Activated T-helper 1 cell treated with anti-CD3 and anti-CD28 coated beads, Interleukin-12 subunit alpha, Interleukin-12 subunit beta, Interleukin-2, Interleukin-4 antibody, amounts not matched to agents 30 ng/mL and 10 ng/mL and 1 ng/mL, durations not matched to agents 14 hours and 24 hours and 36 hours (primary cell): ENCODE results near the gene SCIN. TPM values are rescaled to one million over a fixed set of nuclear protein-coding genes. Genes with fewer than 3 reads are reported as not detected.
"Not testable (repeated sequence)": the region's sequence is repeated elsewhere in the genome, so short reads cannot be mapped to it uniquely, and the experiment has no call there.

Experiments
- DNase-seq: peaks from one replicate; pipeline ENCODE4 v3.0.0; 2021; ENCODE audit warnings: low spot score
- H3K27ac Mint-ChIP-seq: one replicate; pipeline ENCODE4 v1.8.0; 2021; ENCODE audit warnings: mild to moderate bottlenecking, mixed read lengths
- H3K27me3 Mint-ChIP-seq: one replicate; pipeline ENCODE4 v1.8.0; 2022; ENCODE audit warnings: mild to moderate bottlenecking, moderate library complexity, mixed read lengths; ENCODE audit not compliant: insufficient read depth
- H3K36me3 Mint-ChIP-seq: one replicate; pipeline ENCODE4 v1.8.0; 2021; ENCODE audit warnings: low read depth, mixed read lengths
- H3K4me1 Mint-ChIP-seq: one replicate; pipeline ENCODE4 v1.8.0; 2021; ENCODE audit warnings: low read depth, mixed read lengths
- H3K4me3 Mint-ChIP-seq: one replicate; pipeline ENCODE4 v1.8.0; 2021; ENCODE audit warnings: mild to moderate bottlenecking, moderate library complexity, mixed read lengths
- H3K9me3 Mint-ChIP-seq: one replicate; pipeline ENCODE4 v1.8.0; 2021; ENCODE audit warnings: mixed read lengths
- intact Hi-C: fragments of 100-400 bp; cut with micrococcal nuclease; formaldehyde crosslinking; loops from one replicate; pipeline ENCODE4 v1.15.1; 2024
- total RNA-seq: library from RNA; stranded (reverse); gene quantifications from 2 replicates; pipeline ENCODE4 v1.2.3, GENCODE V29; 2022

SCIN gene
- total RNA-seq, 1 donor from 2014 or later, result not detected

- Mint-ChIP-seq H3K36me3 (no peaks in the 10 kb centered on the region), H3K27me3 (peaks cover 11% of the 10 kb centered on the region), H3K4me1 (peaks cover 22% of the 10 kb centered on the region), H3K9me3 (no peaks in the 10 kb centered on the region), H3K27ac (peak overlapping the region; percentile 4), H3K4me3 (peak overlapping the region; percentile 48)
- intact Hi-C loops, result loop anchor here (5.0 kb wide), 1 partner anchor 114 kb away; no protein-coding TSS in a partner anchor
- DNase-seq, result peak; percentile 2
These were observed 65.3 kb downstream of the SCIN start for GRCh38 chr7:12635830-12636229.

GRCh38 chr7:12637328-12637727 lies 66.8 kb downstream of the SCIN start:
- no peak overlapping the region for H3K27ac Mint-ChIP-seq
- intact Hi-C loops, result loop anchor here (5.0 kb wide), 1 partner anchor 115 kb away; no protein-coding TSS in a partner anchor

DNA sequence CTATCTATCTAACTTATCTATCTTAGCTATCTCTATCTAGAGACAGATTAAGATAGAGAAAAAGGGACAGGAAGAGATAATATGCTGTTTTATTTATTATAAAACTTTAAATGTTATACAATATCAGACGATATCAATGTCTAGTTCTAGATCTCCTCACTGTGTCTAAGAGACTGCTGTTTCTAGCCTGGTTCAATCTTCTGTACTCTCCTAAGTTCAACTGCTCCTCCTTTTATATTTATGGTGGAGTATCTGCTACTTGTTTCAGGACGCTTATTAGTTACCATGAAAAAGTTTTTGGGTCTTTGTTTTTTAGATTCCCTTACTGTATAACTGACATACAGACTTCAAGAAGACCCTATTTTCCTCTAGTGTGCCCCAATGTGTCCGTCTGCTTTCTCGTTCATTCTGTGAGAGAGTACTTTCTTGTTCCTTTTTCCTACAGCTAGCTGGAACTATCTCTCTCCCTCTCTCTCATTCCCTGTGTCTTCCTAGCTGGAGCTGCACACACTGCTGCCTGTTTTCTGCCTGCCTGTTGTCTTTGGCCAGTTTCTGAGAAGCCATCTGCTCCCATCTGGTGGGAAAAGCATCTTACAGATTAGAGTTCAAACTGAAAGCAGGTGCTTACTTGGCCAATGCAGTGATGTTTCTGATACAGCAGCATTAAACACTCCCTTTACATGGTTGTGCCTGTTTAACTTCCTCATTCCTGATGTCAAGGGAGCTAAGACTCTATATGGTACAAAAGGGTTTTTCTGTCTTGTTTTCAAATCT lies 67.5 kb downstream of the SCIN start:
- H3K27me3 Mint-ChIP-seq, result peaks cover 4% of the 10 kb centered on the region
- no peaks in the 10 kb centered on the region for H3K36me3 Mint-ChIP-seq
- H3K4me3 Mint-ChIP-seq, result peak overlapping the region; percentile 69
- intact Hi-C loops, result loop anchor here (2.0 to 5.0 kb wide), 2 partner anchors 116 to 1819 kb away; no protein-coding TSS in a partner anchor
- H3K4me1 Mint-ChIP-seq, result peaks cover 22% of the 10 kb centered on the region
- no peak for DNase-seq
- H3K27ac Mint-ChIP-seq, result no peak overlapping the region
- H3K9me3 Mint-ChIP-seq, result no peaks in the 10 kb centered on the region

More at GRCh38 chr7:12637328-12637727, 66.8 kb downstream of the SCIN start:
- H3K4me3 Mint-ChIP-seq, result no peak overlapping the region
- no peaks in the 10 kb centered on the region for H3K36me3 Mint-ChIP-seq
- no peaks in the 10 kb centered on the region for H3K9me3 Mint-ChIP-seq
- peaks cover 22% of the 10 kb centered on the region for H3K4me1 Mint-ChIP-seq
- no peak for DNase-seq
- H3K27me3 Mint-ChIP-seq, result peaks cover 11% of the 10 kb centered on the region

- Mint-ChIP-seq H3K4me1 (peaks cover 16% of the 10 kb centered on the region), H3K9me3 (no peaks in the 10 kb centered on the region), H3K27ac (no peak overlapping the region), H3K4me3 (no peak overlapping the region), H3K27me3 (peaks cover 4% of the 10 kb centered on the region), H3K36me3 (no peaks in the 10 kb centered on the region)
- no peak for DNase-seq
- intact Hi-C loops, result loop anchor here (1.0 to 5.0 kb wide), 4 partner anchors 47 to 1818 kb away; no protein-coding TSS in a partner anchor
These were observed 68.4 kb downstream of the SCIN start for GRCh38 chr7:12638851-12639456.

- H3K27ac Mint-ChIP-seq, result no peak overlapping the region
- no peak for DNase-seq
- no peaks in the 10 kb centered on the region for H3K9me3 Mint-ChIP-seq
- intact Hi-C loops, result no loop called here
- H3K4me1 Mint-ChIP-seq, result peaks cover 16% of the 10 kb centered on the region
- no peak overlapping the region for H3K4me3 Mint-ChIP-seq
- H3K36me3 Mint-ChIP-seq, result no peaks in the 10 kb centered on the region
- peaks cover 4% of the 10 kb centered on the region for H3K27me3 Mint-ChIP-seq
These were observed 70.0 kb downstream of the SCIN start for GRCh38 chr7:12640299-12641096.

- DNase-seq, result no peak
- intact Hi-C loops, result no loop called here
- H3K27ac Mint-ChIP-seq, result no peak overlapping the region
- no peak overlapping the region for H3K4me3 Mint-ChIP-seq
- peaks cover 9% of the 10 kb centered on the region for H3K4me1 Mint-ChIP-seq
- H3K9me3 Mint-ChIP-seq, result no peaks in the 10 kb centered on the region
- H3K36me3 Mint-ChIP-seq, result no peaks in the 10 kb centered on the region
- peaks cover 4% of the 10 kb centered on the region for H3K27me3 Mint-ChIP-seq
These were observed 70.7 kb downstream of the SCIN start for GRCh38 chr7:12641196-12641595.

DNA sequence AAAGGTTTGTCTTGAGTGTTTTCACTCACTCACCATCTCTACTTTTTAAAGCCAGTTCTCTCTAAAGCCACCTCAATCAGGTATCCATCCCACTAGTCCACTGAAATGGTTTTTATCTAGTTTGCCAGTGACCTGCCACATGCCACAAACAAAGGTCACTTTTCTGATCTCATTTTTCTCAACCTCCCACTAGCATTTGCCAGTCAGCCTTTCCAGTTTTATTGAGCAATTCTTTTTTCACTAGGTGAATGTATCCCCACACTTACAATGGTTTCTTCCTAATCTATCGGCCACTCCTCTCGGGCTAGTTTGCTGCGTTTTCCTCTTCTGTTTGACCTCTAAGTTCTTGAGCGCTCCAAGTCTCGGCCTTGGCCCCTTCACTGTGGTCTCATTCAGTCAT lies 72.0 kb downstream of the SCIN start:
- Mint-ChIP-seq H3K4me1 (peaks cover 5% of the 10 kb centered on the region), H3K9me3 (no peaks in the 10 kb centered on the region), H3K27ac (no peak overlapping the region), H3K36me3 (no peaks in the 10 kb centered on the region), H3K27me3 (peaks cover 3% of the 10 kb centered on the region), H3K4me3 (no peak overlapping the region)
- intact Hi-C loops, result no loop called here
- DNase-seq, result no peak

GRCh38 chr7:12643001-12643643 lies 72.6 kb downstream of the SCIN start:
- H3K27me3 Mint-ChIP-seq, result peaks cover 3% of the 10 kb centered on the region
- H3K4me1 Mint-ChIP-seq, result peaks cover 3% of the 10 kb centered on the region
- no peaks in the 10 kb centered on the region for H3K36me3 Mint-ChIP-seq
- H3K9me3 Mint-ChIP-seq, result no peaks in the 10 kb centered on the region
- no peak overlapping the region for H3K27ac Mint-ChIP-seq
- intact Hi-C loops, result no loop called here
- DNase-seq, result no peak
- no peak overlapping the region for H3K4me3 Mint-ChIP-seq

- Mint-ChIP-seq H3K36me3 (no peaks in the 10 kb centered on the region), H3K4me1 (no peaks in the 10 kb centered on the region), H3K9me3 (no peaks in the 10 kb centered on the region), H3K27ac (no peak overlapping the region), H3K27me3 (peaks cover 3% of the 10 kb centered on the region), H3K4me3 (no peak overlapping the region)
- no peak for DNase-seq
- intact Hi-C loops, result no loop called here
These were observed 73.1 kb downstream of the SCIN start for GRCh38 chr7:12643644-12644043.

DNA sequence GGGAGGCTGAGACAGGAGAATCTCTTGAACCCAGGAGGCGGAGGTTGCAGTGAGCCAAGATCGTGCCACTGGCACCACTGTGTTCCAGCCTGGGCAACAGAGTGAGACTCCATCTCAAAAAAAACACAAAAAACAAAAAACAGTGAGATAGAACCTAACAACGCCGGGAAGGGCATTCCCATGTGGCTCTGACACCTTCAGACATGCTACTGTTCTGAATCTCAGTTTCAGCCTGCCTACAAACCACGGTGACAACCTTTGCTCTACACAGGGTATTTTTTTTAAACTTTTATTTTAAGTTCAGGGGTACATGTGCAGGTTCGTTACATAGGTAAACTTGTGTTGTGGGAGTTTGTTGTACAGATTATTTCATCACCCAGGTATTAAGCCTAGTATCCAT lies 74.7 kb downstream of the SCIN start:
- H3K27ac Mint-ChIP-seq, H3K4me3 Mint-ChIP-seq, DNase-seq, H3K9me3 Mint-ChIP-seq, H3K27me3 Mint-ChIP-seq, intact Hi-C loops, H3K36me3 Mint-ChIP-seq, H3K4me1 Mint-ChIP-seq: not testable (repeated sequence)

GRCh38 chr7:12646139-12646538 lies 75.6 kb downstream of the SCIN start:
- H3K27me3 Mint-ChIP-seq, result peaks cover 3% of the 10 kb centered on the region
- no peaks in the 10 kb centered on the region for H3K4me1 Mint-ChIP-seq
- H3K9me3 Mint-ChIP-seq, result no peaks in the 10 kb centered on the region
- no peaks in the 10 kb centered on the region for H3K36me3 Mint-ChIP-seq
- no peak for DNase-seq
- intact Hi-C loops, result no loop called here
- H3K4me3 Mint-ChIP-seq, result no peak overlapping the region
- H3K27ac Mint-ChIP-seq, result no peak overlapping the region

- intact Hi-C loops, result no loop called here
- Mint-ChIP-seq H3K36me3 (no peaks in the 10 kb centered on the region), H3K27me3 (peaks cover 3% of the 10 kb centered on the region), H3K9me3 (no peaks in the 10 kb centered on the region), H3K4me1 (no peaks in the 10 kb centered on the region), H3K4me3 (no peak overlapping the region), H3K27ac (no peak overlapping the region)
- no peak for DNase-seq
These were observed 77.1 kb downstream of the SCIN start for GRCh38 chr7:12647364-12648219.
